H9 (cell line): ENCODE data around the gene PBX4. TPM values are rescaled to one million over a fixed set of nuclear protein-coding genes. Genes with fewer than 3 reads are reported as not detected.
"Not testable (repeated sequence)": the region's sequence is repeated elsewhere in the genome, so short reads cannot be mapped to it uniquely, and the experiment has no call there.

Source experiments
- DNase-seq: peaks from one replicate; pipeline ENCODE4 v3.0.0-alpha.2; 2017
- H2AFZ ChIP-seq: one replicate; pipeline ENCODE4 v1.6.1; 2013; ENCODE audit warnings: mild to moderate bottlenecking, low read length, control low read depth, moderate library complexity
- H2AK5ac ChIP-seq: 2 replicates; pipeline ENCODE4 v1.6.1; 2013; ENCODE audit warnings: low read length, control low read depth, mixed read lengths; ENCODE audit not compliant: insufficient read length
- H2BK120ac ChIP-seq: one replicate; pipeline ENCODE4 v1.6.1; 2013; ENCODE audit warnings: low read depth, mild to moderate bottlenecking, low read length, control low read depth, inconsistent platforms; ENCODE audit not compliant: poor library complexity, severe bottlenecking
- H2BK12ac ChIP-seq: 2 replicates; pipeline ENCODE4 v1.6.1; 2013; ENCODE audit warnings: low read length, control low read depth, mixed read lengths, low read depth; ENCODE audit not compliant: insufficient read length
- H2BK15ac ChIP-seq: 2 replicates; pipeline ENCODE4 v1.6.1; 2013; ENCODE audit warnings: low read depth, low read length, control low read depth
- H2BK20ac ChIP-seq: one replicate; pipeline ENCODE4 v1.6.1; 2013; ENCODE audit warnings: low read depth, mild to moderate bottlenecking, low read length, control low read depth, inconsistent platforms; ENCODE audit not compliant: poor library complexity, severe bottlenecking
- H2BK5ac ChIP-seq: 2 replicates; pipeline ENCODE4 v1.6.1; 2013; ENCODE audit warnings: low read length, control low read depth, mixed read lengths; ENCODE audit not compliant: insufficient read length
- H3K14ac ChIP-seq: 2 replicates; pipeline ENCODE4 v1.6.1; 2013; ENCODE audit warnings: low read length, control low read depth; ENCODE audit not compliant: insufficient read depth
- H3K18ac ChIP-seq: 2 replicates; pipeline ENCODE4 v1.6.1; 2013; ENCODE audit warnings: low read depth, mild to moderate bottlenecking, mixed read lengths, low read length, control low read depth; ENCODE audit not compliant: insufficient read length
- H3K23ac ChIP-seq: 2 replicates; pipeline ENCODE4 v1.6.1; 2013; ENCODE audit warnings: low read length, control low read depth, mixed read lengths, low read depth; ENCODE audit not compliant: insufficient read length
- H3K23me2 ChIP-seq: 2 replicates; pipeline ENCODE4 v1.6.1; 2013; ENCODE audit warnings: low read depth, mild to moderate bottlenecking, mixed read lengths, low read length, control low read depth; ENCODE audit not compliant: insufficient read length, poor library complexity, severe bottlenecking
- H3K27ac ChIP-seq: 2 replicates; pipeline ENCODE4 v1.5.1; 2013; ENCODE audit warnings: low read length, control low read depth, mixed read lengths, low read depth; ENCODE audit not compliant: insufficient read length
- H3K27me3 ChIP-seq: 2 replicates; pipeline ENCODE4 v1.6.1; 2013; ENCODE audit warnings: low read length, control low read depth, inconsistent platforms; ENCODE audit not compliant: insufficient read depth
- H3K4ac ChIP-seq: 2 replicates; pipeline ENCODE4 v1.6.1; 2013; ENCODE audit warnings: low read depth, mild to moderate bottlenecking, control low read depth, inconsistent platforms, low read length, moderate library complexity
- H3K4me1 ChIP-seq: 2 replicates; pipeline ENCODE4 v1.6.1; 2013; ENCODE audit warnings: low read length, control low read depth, inconsistent platforms; ENCODE audit not compliant: insufficient read depth
- H3K4me2 ChIP-seq: 2 replicates; pipeline ENCODE4 v1.6.1; 2013; ENCODE audit warnings: low read length, control low read depth, mixed read lengths; ENCODE audit not compliant: insufficient read length, insufficient read depth
- H3K56ac ChIP-seq: 2 replicates; pipeline ENCODE4 v1.6.1; 2013; ENCODE audit warnings: low read depth, mild to moderate bottlenecking, mixed read lengths, low read length, control low read depth; ENCODE audit not compliant: insufficient read length
- H3K79me1 ChIP-seq: 2 replicates; pipeline ENCODE4 v1.6.1; 2013; ENCODE audit warnings: low read depth, mild to moderate bottlenecking, moderate library complexity, low read length, control low read depth, inconsistent platforms; ENCODE audit not compliant: insufficient read depth, poor library complexity, severe bottlenecking
- H3K79me2 ChIP-seq: 2 replicates; pipeline ENCODE4 v1.6.1; 2013; ENCODE audit warnings: low read length, control low read depth, inconsistent platforms; ENCODE audit not compliant: insufficient read depth
- H3K9ac ChIP-seq: 2 replicates; pipeline ENCODE4 v1.6.1; 2013; ENCODE audit warnings: low read length, control low read depth, mixed read lengths; ENCODE audit not compliant: insufficient read length; ENCODE audit errors: extremely low read depth
- H3K9me3 ChIP-seq: one replicate; pipeline ENCODE4 v1.6.1; 2013; ENCODE audit warnings: low read depth, low read length, inconsistent platforms; ENCODE audit not compliant: control insufficient read depth
- H3T11ph ChIP-seq: one replicate; pipeline ENCODE4 v1.6.1; 2013; ENCODE audit warnings: mild to moderate bottlenecking, low read length, control low read depth, inconsistent platforms
- H4K20me1 ChIP-seq: one replicate; pipeline ENCODE4 v1.6.1; 2013; ENCODE audit not compliant: control insufficient read depth, insufficient read length, insufficient read depth
- H4K5ac ChIP-seq: 2 replicates; pipeline ENCODE4 v1.6.1; 2013; ENCODE audit warnings: low read depth, mild to moderate bottlenecking, mixed read lengths, low read length, control low read depth; ENCODE audit not compliant: insufficient read length
- H4K8ac ChIP-seq: replicated peaks from 2 replicates; pipeline ENCODE4 v1.6.1; 2013; ENCODE audit warnings: low read length, control low read depth, mixed read lengths, low read depth; ENCODE audit not compliant: insufficient read length
- H4K91ac ChIP-seq: 2 replicates; pipeline ENCODE4 v1.6.1; 2013; ENCODE audit warnings: low read depth, mild to moderate bottlenecking, moderate library complexity, mixed read lengths, low read length, control low read depth; ENCODE audit not compliant: insufficient read length
- H3K27ac Mint-ChIP-seq, 3 experiments: 2 replicates in 2 of 3; 3 replicates in 1 of 3; pipeline ENCODE4 v1.8.0; 2020 to 2021; ENCODE audit warnings: mixed read lengths in 3 of 3, mild to moderate bottlenecking in 1 of 3, moderate library complexity in 1 of 3
- H3K27me3 Mint-ChIP-seq: 2 replicates; pipeline ENCODE4 v1.8.0; 2021; ENCODE audit warnings: low read depth, mild to moderate bottlenecking, moderate library complexity, mixed read lengths
- H3K36me3 Mint-ChIP-seq, 3 experiments: 2 replicates in 2 of 3; 3 replicates in 1 of 3; pipeline ENCODE4 v1.8.0; 2020 to 2021; ENCODE audit warnings: low read depth in 3 of 3, mixed read lengths in 3 of 3; ENCODE audit not compliant: insufficient read depth in 1 of 3
- H3K4me1 Mint-ChIP-seq, 2 experiments: 2 replicates each; pipeline ENCODE4 v1.8.0; 2020; ENCODE audit warnings: mixed read lengths in 2 of 2
- H3K4me3 Mint-ChIP-seq, 2 experiments: 2 replicates in 1 of 2; 3 replicates in 1 of 2; pipeline ENCODE4 v1.8.0; 2020 to 2021; ENCODE audit warnings: mild to moderate bottlenecking in 2 of 2, mixed read lengths in 2 of 2, moderate library complexity in 1 of 2
- H3K9me3 Mint-ChIP-seq, 2 experiments: 2 replicates in 1 of 2; 3 replicates in 1 of 2; pipeline ENCODE4 v1.8.0; 2020; ENCODE audit warnings: mild to moderate bottlenecking in 2 of 2, mixed read lengths in 2 of 2, moderate library complexity in 1 of 2
- CTCF ChIP-seq: fragments of 200-600 bp; sonication (generic); conservative IDR thresholded peaks from 3 replicates; pipeline ENCODE4 v1.8.0; 2021; ENCODE audit warnings: antibody characterized with exemption, mild to moderate bottlenecking
- WGBS: extraction: QIAGEN DNeasy Blood & Tissue Kit; methylation state at CpG from one replicate; pipeline ENCODE4 v1.1.7; 2013; ENCODE audit warnings: missing lambda C conversion rate, low lambda C conversion rate, mixed read lengths; ENCODE audit not compliant: insufficient read length; ENCODE audit errors: extremely low coverage; 5-methylcytosine and 5-hydroxymethylcytosine counted together
- total RNA-seq: library from RNA; stranded (reverse); gene quantifications from 2 replicates; pipeline ENCODE4 v1.2.1, GENCODE V29; 2021

Gene PBX4
- total RNA-seq, 1 experiment from 2014 or later, result 3.3 TPM

- Mint-ChIP-seq H3K27ac (no peak overlapping the region), H3K27me3 (no peaks in the 10 kb centered on the region)
Measured at GRCh38 chr19:19610376-19611202, 7.9 kb downstream of the PBX4 start.

GRCh38 chr19:19606686-19607085, 11.8 kb downstream of the PBX4 start:
- not testable (repeated sequence) for H3K36me3 Mint-ChIP-seq, H4K20me1 ChIP-seq, H3K79me1 ChIP-seq, H2BK12ac ChIP-seq, H3K4me2 ChIP-seq, H3K27me3 ChIP-seq, H3K9me3 ChIP-seq, H3K9ac ChIP-seq, H2AFZ ChIP-seq, H2BK120ac ChIP-seq, H3K4ac ChIP-seq, H3K79me2 ChIP-seq, H3K4me3 Mint-ChIP-seq, H3K18ac ChIP-seq, DNase-seq, H3K23ac ChIP-seq, H3K27ac ChIP-seq, H3K27me3 Mint-ChIP-seq, H3K27ac Mint-ChIP-seq, H2BK20ac ChIP-seq, H3K4me1 ChIP-seq, H3K14ac ChIP-seq, H4K91ac ChIP-seq, H3K23me2 ChIP-seq, H2BK15ac ChIP-seq, H2AK5ac ChIP-seq, H2BK5ac ChIP-seq, H3K56ac ChIP-seq, H4K5ac ChIP-seq, H3K9me3 Mint-ChIP-seq, H3T11ph ChIP-seq, H4K8ac ChIP-seq
- no CpG with 5 or more reads among the region's 8 CpGs for WGBS
- peaks cover 14 to 16% of the 10 kb centered on the region in 2 experiments for H3K4me1 Mint-ChIP-seq

More at GRCh38 chr19:19610376-19611202, 7.9 kb downstream of the PBX4 start:
- Mint-ChIP-seq H3K36me3 (no peaks in the 10 kb centered on the region), H3K4me3 (no peak overlapping the region), H3K4me1 (peaks cover 3 to 7% of the 10 kb centered on the region in 2 experiments; a peak in 2 of 4 replicates), H3K9me3 (no peaks in the 10 kb centered on the region)
- Histone ChIP-seq H4K8ac (no peak overlapping the region), H3K18ac (no peak overlapping the region), H3K4me1 (no peaks in the 10 kb centered on the region), H3K27me3 (no peaks in the 10 kb centered on the region), H2BK120ac (no peak overlapping the region), H4K91ac (no peak overlapping the region), H2BK20ac (no peak overlapping the region), H3K79me1 (no peaks in the 10 kb centered on the region), H3K4me2 (no peak overlapping the region), H3K9ac (no peak overlapping the region), H3K23me2 (no peaks in the 10 kb centered on the region), H4K5ac (no peak overlapping the region), H2BK5ac (no peak overlapping the region), H2AK5ac (no peak overlapping the region), H3K9me3 (no peaks in the 10 kb centered on the region), H3K14ac (no peak overlapping the region), H4K20me1 (no peaks in the 10 kb centered on the region), H3K23ac (no peak overlapping the region), H3K27ac (no peak overlapping the region), H3K56ac (no peak overlapping the region), H3K4ac (no peak overlapping the region), H2BK12ac (no peak overlapping the region), H3K79me2 (no peaks in the 10 kb centered on the region), H2AFZ (no peak overlapping the region), H3T11ph (no peak overlapping the region), H2BK15ac (no peak overlapping the region)
- DNase-seq, result no peak
- TF ChIP-seq CTCF, result no peak
- no CpG with 5 or more reads among the region's 10 CpGs for WGBS
